ENCODE data around the gene ANO10. TPM values are rescaled to one million over a fixed set of nuclear protein-coding genes. Genes with fewer than 3 reads are reported as not detected.
"Not testable (repeated sequence)": the region's sequence is repeated elsewhere in the genome, so short reads cannot be mapped to it uniquely, and the experiment has no call there.

Gene ANO10
- polyA plus RNA-seq, 5 donors: 32.5 to 39.3 (median 34.1) TPM

DNA sequence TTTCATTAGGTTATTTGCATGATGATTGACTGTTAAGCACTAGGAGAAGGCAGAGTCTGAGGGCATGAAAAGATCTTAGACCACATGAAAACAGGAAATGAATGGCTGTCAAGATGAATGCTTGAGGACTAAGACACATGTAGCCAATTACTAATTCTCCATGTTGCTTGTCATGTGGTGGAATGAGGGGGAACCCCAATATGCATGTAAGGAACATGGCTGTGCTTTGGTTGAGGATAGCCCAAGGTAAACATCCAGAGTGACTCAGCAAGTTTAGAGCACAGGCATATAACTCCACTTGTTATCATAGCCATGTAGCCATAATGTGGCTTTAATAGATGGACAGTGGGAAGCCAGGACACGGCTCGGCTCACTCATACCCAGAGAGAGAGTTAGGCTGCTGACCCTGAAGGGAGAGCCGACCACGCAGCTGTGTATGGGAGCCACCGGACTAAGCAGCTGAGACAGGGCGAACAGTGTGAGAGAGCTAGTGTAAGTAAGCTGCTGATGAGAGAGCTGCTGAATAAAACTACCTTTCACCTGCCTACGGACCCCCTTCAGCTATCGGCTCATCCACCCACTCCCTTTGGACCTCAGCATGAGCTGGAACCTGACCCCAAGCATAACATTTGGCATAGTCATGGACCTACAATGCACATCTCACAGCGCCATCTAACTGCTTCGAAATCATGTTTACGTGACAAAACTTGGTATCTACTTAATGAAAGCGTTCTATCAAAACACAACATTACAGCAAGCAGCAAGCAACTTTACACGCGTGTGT, 37.6 kb downstream of the ANO10 start:
- no peak for DNase-seq

- no peak for DNase-seq
Observed at GRCh38 chr3:43583481-43583880, 38.3 kb downstream of the ANO10 start.

GRCh38 chr3:43582866-43583265, 38.9 kb downstream of the ANO10 start:
- DNase-seq: no peak

- no peak for DNase-seq
Observed at GRCh38 chr3:43581343-43581742, 40.5 kb downstream of the ANO10 start.

GRCh38 chr3:43580181-43580580, 41.6 kb downstream of the ANO10 start:
- DNase-seq: no peak

DNA sequence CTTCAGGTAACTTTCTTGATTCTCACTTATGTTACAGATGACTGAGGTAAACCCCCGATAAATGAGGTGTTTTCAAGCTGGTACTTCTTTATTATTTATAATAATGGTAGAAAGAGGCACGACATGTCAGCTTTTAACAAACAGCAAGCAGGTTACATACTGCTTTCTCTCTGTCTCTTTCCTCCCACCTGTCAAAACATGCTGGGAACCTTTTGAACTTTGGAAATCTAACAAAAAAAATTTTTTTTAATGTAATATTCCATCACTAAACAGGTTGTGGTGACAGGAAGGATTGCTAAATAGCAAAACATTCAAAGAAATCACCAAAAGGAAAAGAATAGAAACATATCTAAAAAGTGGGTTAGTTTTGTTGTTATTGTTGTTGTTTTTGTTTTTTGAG, 48.2 kb downstream of the ANO10 start:
- DNase-seq: no peak

- DNase-seq: not testable (repeated sequence)
Observed at GRCh38 chr3:43565661-43566341, 56.0 kb downstream of the ANO10 start.

DNA sequence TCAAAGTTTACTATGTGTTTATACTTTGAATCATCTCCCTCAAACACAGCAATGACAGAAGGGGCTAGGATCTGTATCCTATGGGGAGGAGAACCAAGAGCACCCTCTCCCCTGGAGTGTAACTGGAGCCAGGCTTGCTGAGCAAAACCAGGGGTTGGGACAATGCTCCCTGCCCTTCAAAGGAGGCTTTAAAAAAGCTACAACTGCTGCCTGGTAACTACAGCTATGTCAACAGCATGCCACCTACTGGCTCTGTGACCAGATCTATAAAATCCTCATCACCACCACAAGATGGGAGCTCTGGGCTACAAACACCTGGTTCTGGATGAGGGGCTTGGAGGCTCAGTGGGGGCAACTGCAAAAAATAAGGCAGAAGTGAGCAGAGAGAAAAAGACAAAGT, 61.9 kb downstream of the ANO10 start:
- no peak for DNase-seq

- DNase-seq: no peak
Observed at GRCh38 chr3:43558171-43558570, 63.6 kb downstream of the ANO10 start.

- no peak for DNase-seq
Observed at GRCh38 chr3:43549626-43550290, 72.1 kb downstream of the ANO10 start.

GRCh38 chr3:43544277-43544676, 77.5 kb downstream of the ANO10 start:
- peak; percentile 17 to 39 for DNase-seq

- DNase-seq: no peak
Observed at GRCh38 chr3:43542328-43543043, 79.3 kb downstream of the ANO10 start.

- no peak for DNase-seq
Observed at GRCh38 chr3:43540624-43541023, 81.2 kb downstream of the ANO10 start.

DNA sequence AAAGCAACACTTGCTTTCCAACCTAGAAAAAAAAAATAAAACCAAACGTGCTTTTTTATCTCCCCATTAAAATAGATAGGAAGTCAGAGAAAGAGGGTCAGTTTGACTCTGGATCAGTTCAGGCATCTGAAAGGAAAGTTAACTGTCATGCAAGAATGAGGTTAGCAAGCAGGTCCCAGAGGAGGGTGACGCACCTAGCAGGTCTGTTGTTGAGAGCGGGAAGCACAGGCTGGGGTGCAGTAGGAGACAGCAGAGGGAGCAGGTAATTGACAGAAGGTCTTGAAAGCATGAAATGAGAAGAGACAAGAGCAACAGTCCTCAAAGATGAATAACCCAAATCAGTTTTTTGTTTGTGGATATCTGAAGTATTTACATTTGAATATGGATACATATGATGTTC, 82.5 kb downstream of the ANO10 start:
- no peak for DNase-seq

DNA sequence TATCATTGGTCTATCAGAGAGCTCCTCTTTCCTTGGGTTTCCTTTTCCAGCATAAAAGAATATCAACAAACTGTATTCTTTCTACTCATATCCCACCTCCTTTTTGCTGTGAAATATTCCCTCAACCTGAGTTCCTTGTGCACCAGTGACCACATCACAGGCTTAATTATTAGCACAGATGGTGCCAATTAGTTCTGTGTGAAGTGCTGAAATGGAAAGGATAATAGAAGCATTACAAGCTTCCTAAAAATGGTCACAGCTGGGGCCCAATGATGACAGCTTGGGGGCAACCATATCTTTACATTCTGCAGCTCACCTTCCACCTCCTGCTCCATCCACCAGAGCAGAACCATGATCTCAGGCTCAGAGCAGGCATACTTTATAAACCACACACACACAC, 84.6 kb downstream of the ANO10 start:
- no peak for DNase-seq

DNA sequence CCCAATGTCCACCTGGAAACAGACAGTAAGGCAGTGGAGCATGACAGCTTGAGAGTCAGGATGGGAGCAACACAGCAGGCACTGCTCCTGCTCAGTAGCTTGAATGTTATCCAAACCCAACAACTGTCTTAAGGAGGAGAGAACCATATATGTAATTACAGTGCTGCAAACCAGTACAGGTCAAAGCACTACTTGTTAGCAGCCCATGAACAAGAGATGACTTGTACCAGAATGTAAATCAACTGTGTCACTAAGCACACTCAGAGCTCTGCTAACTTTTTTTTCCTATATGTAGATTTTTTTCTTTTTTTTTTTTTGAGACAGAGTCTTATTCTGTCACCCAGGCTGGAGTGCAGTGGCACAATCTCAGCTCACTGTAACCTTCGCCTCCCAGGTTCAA, 87.1 kb downstream of the ANO10 start:
- DNase-seq: no peak

- DNase-seq: no peak
Observed at GRCh38 chr3:43533009-43533408, 88.8 kb downstream of the ANO10 start.

DNA sequence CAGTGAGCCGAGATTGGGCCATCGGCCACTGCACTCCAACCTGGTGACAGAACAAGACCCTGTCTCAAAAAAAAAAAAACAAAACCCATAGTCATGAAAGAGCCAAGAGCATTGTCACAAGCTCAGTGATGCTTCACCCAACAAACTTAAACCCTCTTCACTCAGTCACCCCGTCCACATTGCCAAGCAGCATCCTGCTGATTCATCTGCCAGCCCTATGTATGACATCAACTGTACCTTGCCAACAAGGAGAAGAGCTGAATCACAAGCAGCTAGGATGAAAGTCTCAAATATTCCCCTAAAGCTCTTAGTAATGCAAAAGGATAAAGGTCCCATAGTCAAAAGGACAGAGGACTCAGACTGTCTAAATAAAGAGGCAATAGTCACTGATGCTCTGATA, 90.0 kb downstream of the ANO10 start:
- DNase-seq: no peak

- DNase-seq: no peak
Observed at GRCh38 chr3:43528498-43529099, 93.2 kb downstream of the ANO10 start.

DNA sequence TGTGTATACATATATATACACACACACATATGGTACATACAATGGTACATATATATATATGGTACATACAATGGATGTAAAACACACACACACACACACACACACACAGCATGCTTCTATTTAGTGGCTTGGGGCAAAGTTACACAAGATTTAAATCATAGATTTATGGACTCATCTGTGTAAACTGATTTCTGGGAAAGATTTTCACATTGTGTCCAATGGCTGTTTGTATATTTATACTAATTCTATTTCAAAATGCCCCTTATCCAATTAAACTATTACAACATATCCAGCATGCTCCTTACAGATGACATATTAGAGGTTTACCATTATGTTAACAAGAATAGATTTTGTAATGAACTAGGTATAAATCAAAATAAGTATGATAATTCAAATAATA, 94.9 kb downstream of the ANO10 start:
- DNase-seq: no peak

DNA sequence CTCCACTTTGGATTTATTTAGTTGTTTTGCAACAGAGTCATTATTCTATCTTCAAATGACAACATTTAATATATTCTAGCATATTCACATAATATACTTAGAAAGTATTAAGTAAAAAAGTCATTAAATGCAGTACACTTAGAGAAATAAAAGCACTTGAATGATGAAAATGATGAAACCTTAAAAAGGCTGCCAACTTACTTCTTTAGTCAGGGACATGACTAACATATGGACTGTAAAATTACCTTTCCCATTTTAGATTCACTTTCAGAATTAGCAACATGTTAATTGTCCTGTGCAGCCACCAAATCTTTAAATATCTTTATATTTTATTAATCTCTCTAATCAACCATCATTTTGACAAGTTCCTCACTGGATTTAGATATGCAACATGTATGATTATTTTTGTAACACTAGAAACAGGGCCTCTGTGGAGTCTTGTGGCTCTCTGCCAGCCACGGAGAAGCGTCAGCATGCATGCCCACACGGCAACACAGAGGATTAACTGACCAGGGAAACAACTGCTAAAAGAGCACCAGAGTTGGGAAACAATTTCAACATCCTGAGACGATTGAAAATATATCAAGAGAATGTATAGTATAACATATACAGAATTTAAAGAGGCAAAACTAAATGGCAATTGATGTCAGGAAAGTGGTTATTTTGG, 95.7 kb downstream of the ANO10 start:
- no peak for DNase-seq

All from right lung (tissue), 5 donors.